HG03045 (cell line): ENCODE data around the gene FLT3.

Source experiments
- ATAC-seq: cut with Tn5 transposase; IDR thresholded peaks from one replicate; pipeline ENCODE4 v1.9.1; 2021; ENCODE audit warnings: mild to moderate bottlenecking, moderate library complexity; ENCODE audit not compliant: unreplicated experiment

The FLT3 gene

DNA sequence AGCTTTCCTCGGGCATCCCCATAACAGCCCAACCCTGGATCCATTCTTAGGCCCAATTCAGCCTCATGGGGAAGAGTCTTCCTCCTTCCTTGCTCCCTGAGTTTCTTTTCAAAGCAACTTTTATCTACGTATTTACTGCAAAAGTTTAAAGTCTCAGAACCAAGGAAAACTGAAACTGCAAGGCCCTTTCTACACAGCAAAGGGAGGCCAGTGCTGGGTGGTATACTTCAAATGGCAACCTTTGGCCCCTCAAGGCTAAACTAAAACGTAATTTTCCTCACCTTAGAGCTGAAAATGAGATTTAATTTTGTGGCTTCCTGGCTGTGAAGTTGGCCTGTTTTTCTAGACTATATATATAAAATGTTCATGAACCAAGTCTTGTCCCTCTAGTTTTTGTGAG is 136.9 kb downstream of the FLT3 start:
- ATAC-seq: no peak

DNA sequence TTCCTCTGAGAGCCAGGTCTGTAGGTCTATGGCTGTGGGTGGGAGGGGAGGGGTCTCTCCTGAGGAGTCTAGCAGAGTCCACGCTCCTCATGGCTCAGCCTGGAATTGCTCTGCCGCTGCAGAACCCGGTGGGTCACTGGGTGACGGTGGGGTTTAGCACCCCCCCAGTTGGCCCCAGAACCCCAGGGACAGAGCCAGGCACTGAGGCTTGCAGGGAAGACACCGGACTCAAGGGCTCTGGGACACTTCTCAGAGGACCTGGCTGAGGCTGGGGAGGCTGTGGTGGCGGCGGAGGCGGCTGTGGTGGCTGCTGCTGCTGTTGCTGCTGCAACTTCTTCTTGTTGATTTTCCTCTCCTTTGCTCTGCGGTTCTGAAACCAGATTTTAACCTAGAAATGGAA is 137.4 kb downstream of the FLT3 start:
- ATAC-seq: no peak

GRCh38 chr13:27962128-27962841 is 138.1 kb downstream of the FLT3 start:
- no peak for ATAC-seq

- ATAC-seq: no peak
Measured at GRCh38 chr13:27961227-27962085, 138.9 kb downstream of the FLT3 start.

DNA sequence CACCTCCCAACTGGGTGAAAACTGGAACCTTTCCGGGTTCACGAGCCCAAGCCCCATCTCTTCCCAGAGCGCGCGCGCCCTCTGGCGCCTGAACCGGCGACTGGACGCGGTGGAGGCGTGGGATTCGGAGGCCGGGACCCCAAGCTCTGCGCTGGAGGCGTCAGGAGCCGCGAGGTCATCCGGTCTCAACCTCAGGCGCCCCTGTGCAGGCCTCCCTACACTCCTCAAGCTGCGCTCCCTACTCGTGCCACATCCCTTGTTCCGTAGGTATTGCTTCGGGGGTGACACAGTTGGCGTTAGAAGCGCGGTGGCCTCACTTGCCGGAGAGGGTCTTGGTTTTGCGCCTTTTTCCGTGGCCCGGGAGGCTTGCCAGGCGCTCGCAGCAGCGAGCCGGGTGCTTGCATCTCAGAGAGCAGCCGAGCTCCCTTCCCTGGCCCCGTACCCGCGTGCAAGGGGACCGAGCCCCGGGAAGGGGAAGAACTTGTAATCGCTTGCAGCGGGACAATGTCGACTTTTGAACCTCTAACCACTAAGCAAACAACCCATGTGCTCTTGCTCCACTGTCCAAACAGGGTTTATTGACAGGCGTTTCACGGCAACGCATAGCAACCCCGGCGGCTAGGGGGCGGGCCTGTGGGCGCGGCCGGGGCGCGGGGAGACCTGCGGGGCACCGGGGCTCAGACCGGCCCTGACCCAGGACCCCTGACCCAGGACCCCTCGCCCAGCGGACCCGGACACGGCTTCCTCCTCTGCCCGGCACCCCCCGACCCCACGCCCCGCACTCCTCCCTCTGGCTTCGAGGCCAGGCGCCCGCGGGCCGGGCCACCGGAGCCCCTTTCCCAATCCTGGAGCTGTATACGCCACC is 139.8 kb downstream of the FLT3 start:
- no peak for ATAC-seq

DNA sequence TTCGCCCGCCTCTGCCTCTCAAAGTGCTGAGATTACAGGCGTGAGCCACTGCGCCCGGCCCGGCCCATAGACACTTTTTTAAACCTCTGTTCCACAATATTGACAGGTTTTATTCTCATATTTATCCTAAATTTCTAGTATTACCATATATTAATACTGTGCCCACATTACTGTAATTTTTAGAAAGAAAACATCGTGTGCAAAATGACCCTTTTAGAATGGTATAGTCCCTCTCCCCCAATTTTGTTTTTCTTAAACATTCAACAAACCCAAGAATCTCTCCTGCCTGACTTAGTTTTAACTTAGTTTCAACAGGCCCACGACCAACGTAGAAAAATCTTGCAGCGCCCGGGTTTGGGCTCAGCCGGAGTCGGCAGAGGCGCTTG is 140.4 kb downstream of the FLT3 start:
- no peak for ATAC-seq

DNA sequence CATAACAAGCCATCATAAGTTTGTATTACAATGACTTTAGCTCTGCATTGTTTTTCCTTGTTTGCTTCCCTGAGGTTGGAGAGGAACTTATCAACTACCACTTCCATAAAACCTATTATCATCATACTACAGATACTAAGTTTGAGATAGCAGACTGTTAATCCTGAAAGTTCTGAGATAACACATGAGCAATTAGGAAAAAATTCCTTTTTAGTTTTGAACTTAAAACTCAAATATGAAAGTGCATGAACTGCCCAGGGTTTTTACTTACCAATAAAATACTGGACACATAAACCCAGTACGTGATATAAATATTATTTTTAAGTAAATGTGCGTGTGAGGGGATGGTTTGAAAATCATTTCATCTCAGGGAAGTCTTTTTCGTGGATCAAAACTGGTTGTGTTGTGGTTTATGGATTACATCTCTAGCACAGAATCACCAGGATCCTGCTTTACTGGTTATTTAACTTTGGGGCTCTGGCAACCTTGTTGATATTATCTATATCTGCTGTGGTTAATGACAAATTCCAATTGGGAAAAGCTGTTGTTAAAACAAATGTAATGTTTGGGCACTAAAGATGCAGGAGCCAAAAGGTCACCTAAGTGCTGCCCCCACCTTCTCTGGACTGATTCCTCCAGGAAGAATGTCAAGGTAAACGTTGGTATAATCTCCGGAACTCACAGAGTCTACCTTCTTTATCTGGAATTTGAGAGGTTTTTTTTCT is 143.6 kb downstream of the FLT3 start:
- no peak for ATAC-seq

- no peak for ATAC-seq
Measured at GRCh38 chr13:27955014-27955591, 145.3 kb downstream of the FLT3 start.

GRCh38 chr13:27954406-27954851 is 145.9 kb downstream of the FLT3 start:
- peak; percentile 34 for ATAC-seq

DNA sequence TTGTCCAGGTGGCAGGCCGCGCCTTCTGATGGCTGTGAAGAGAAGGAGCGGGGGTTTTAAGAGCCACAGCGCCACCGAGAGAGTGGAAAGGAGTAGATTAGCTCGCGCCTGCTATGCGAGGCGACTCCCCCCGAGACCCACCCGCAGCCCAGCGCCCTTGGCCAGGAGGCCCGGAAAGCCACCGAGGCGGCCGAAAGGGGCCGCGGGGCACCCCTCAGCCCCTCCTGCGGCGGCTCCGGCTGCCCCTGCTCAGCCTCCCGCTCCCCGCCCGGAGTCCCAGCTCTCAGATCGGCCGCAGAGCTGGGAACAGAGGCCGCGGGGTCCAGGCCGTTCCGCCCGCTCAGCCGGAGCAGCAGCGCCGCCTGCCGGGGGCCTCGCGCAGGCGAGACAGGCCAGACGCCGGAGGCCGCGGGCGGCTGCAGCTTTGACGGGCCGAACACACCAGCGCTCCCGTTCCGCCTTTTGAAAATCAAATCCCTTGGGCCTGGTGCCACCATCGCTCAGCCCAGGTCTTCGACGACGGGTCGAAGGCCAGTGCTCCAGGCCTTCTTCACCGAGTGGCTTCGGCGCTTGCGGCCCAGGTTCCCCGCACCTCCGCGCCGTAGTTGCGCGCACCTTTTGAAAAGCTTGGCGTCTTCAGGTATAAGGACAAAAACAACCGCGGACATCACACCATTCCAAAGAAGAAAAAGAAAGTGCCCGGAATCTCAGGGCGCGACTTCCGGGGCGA is 146.5 kb downstream of the FLT3 start:
- ATAC-seq: peak; percentile 77
